Endothelial cell of umbilical vein (primary cell): ENCODE results near the gene TTC23L. TPM values are rescaled to one million over a fixed set of nuclear protein-coding genes. Genes with fewer than 3 reads are reported as not detected.
A peak's percentile ranks its signal among the peaks of the same experiment; 100 is the strongest.

Experiments
- BruUV-seq: library from RNA; stranded (reverse); fragments of 400-500 nt; replicated peaks from 2 replicates; lab custom pipeline; 2021; lab: Mats Ljungman, UMichigan
- CTCF ChIA-PET: fragments of 300-600, 350-600 bp; sonication (Branson Sonifier 250); formaldehyde crosslinking; loops from one replicate; lab custom pipeline; 2021; ENCODE audit warnings: antibody characterized with exemption, inconsistent platforms; lab: Charles Lee
- POLR2A ChIA-PET: fragments of 300-600, 350-600 bp; sonication (Branson Sonifier 250); formaldehyde crosslinking; loops from one replicate; lab custom pipeline; 2021; ENCODE audit warnings: antibody characterized with exemption, inconsistent platforms; lab: Charles Lee
- DNase-seq: peaks from one replicate; pipeline ENCODE4 v3.0.0-alpha.2; 2011; ENCODE audit warnings: low read depth, low spot score
- FAIRE-seq: peaks from 2 replicates; lab custom pipeline; 2011; peaks lifted over from hg19 to GRCh38; lab: Jason Lieb, UNC
- H2AFZ ChIP-seq: 2 replicates; pipeline ENCODE4 v1.6.0; 2012; ENCODE audit warnings: low read depth, low read length, control low read depth, inconsistent platforms
- H3K27ac ChIP-seq: 2 replicates; pipeline ENCODE4 v1.5.1; 2011; ENCODE audit warnings: low read depth, mild to moderate bottlenecking, control low read depth, low read length, moderate library complexity; ENCODE audit not compliant: insufficient read depth
- H3K27me3 ChIP-seq, 2 experiments: 2 replicates each; pipeline versions ENCODE4 v1.6.0 to v1.6.1; 2011; ENCODE audit warnings: low read length in 2 of 2, mixed read lengths in 1 of 2; ENCODE audit not compliant: control insufficient read depth in 2 of 2, insufficient read depth in 2 of 2
- H3K36me3 ChIP-seq, 2 experiments: 2 replicates in 1 of 2; 3 replicates in 1 of 2; pipeline ENCODE4 v1.5.1; 2011; ENCODE audit warnings: low read length in 2 of 2, mild to moderate bottlenecking in 1 of 2, moderate library complexity in 1 of 2; ENCODE audit not compliant: control insufficient read depth in 2 of 2, insufficient read depth in 2 of 2; ENCODE audit errors: extremely low read depth in 1 of 2
- H3K4me1 ChIP-seq: 3 replicates; pipeline ENCODE4 v1.5.1; 2011; ENCODE audit warnings: mild to moderate bottlenecking, low read length; ENCODE audit not compliant: control insufficient read depth, insufficient read depth; ENCODE audit errors: extremely low read depth
- H3K4me2 ChIP-seq: 2 replicates; pipeline ENCODE4 v1.6.1; 2011; ENCODE audit warnings: low read length, control low read depth, mixed read lengths; ENCODE audit not compliant: insufficient read depth
- H3K4me3 ChIP-seq, 3 experiments: fragments of 200-600 bp in 1 of 3; sonication (generic), shearing (Covaris generic) in 1 of 3; replicated peaks in 1 of 3; 2 replicates each; pipeline ENCODE4 v1.5.1; 2011 to 2016; ENCODE audit warnings: control low read depth in 3 of 3, low read length in 3 of 3, mild to moderate bottlenecking in 2 of 3, inconsistent platforms in 1 of 3, low read depth in 1 of 3, moderate library complexity in 1 of 3; ENCODE audit not compliant: insufficient read depth in 1 of 3
- H3K79me2 ChIP-seq: 2 replicates; pipeline ENCODE4 v1.6.0; 2012; ENCODE audit warnings: low read length, inconsistent platforms; ENCODE audit not compliant: control insufficient read depth, insufficient read depth
- H3K9ac ChIP-seq: replicated peaks from 2 replicates; pipeline ENCODE3; 2011; ENCODE audit warnings: low read length, control low read depth; ENCODE audit not compliant: insufficient read depth; ENCODE audit errors: extremely low read depth
- H3K9me1 ChIP-seq: replicated peaks from 3 replicates; pipeline ENCODE4 v1.6.0; 2011; ENCODE audit warnings: mild to moderate bottlenecking, low read length; ENCODE audit not compliant: control insufficient read depth, insufficient read depth; ENCODE audit errors: extremely low read depth
- H3K9me3 ChIP-seq: replicated peaks from 2 replicates; pipeline ENCODE4 v1.5.1; 2012; ENCODE audit warnings: low read length, inconsistent platforms; ENCODE audit not compliant: control insufficient read depth, insufficient read depth
- H4K20me1 ChIP-seq: replicated peaks from 2 replicates; pipeline ENCODE3; 2011; ENCODE audit warnings: mild to moderate bottlenecking, low read length; ENCODE audit not compliant: control insufficient read depth, insufficient read depth; ENCODE audit errors: extremely low read depth
- CTCF ChIP-seq, 2 donors: IDR thresholded peaks; 1 replicate in 1 of 2; 2 replicates in 1 of 2; pipeline ENCODE4 v1.5.1; 2011; ENCODE audit warnings: low read length in 2 of 2, mild to moderate bottlenecking in 2 of 2, moderate library complexity in 2 of 2, control low read depth in 1 of 2, inconsistent platforms in 1 of 2, low read depth in 1 of 2; ENCODE audit not compliant: insufficient read depth in 1 of 2; ENCODE audit errors: extremely low read depth in 1 of 2
- EZH2 ChIP-seq: IDR thresholded peaks from 2 replicates; pipeline ENCODE4 v1.6.1; 2012; ENCODE audit warnings: borderline replicate concordance, low read depth, mild to moderate bottlenecking, moderate library complexity, low read length, inconsistent platforms; ENCODE audit not compliant: severe bottlenecking
- FOS ChIP-seq: IDR thresholded peaks from 2 replicates; pipeline ENCODE4 v1.6.1; 2011; ENCODE audit warnings: mild to moderate bottlenecking, low read length, moderate library complexity, borderline replicate concordance; ENCODE audit not compliant: insufficient read depth
- GATA2 ChIP-seq: IDR thresholded peaks from 2 replicates; pipeline ENCODE4 v1.7.0; 2011; ENCODE audit warnings: low read depth, mild to moderate bottlenecking, moderate library complexity, mixed read lengths, low read length; ENCODE audit not compliant: insufficient read length, insufficient read depth
- JUN ChIP-seq: IDR thresholded peaks from 2 replicates; pipeline ENCODE4 v1.6.1; 2011; ENCODE audit warnings: borderline replicate concordance, low read depth; ENCODE audit not compliant: insufficient read length, insufficient read depth
- MAX ChIP-seq: IDR thresholded peaks from 2 replicates; pipeline ENCODE4 v1.6.1; 2011; ENCODE audit not compliant: insufficient read depth, insufficient read length
- MYC ChIP-seq: IDR thresholded peaks from one replicate; pipeline ENCODE4 v1.6.1; 2011; ENCODE audit warnings: mild to moderate bottlenecking, low read depth, low read length
- POLR2A ChIP-seq: IDR thresholded peaks from 2 replicates; pipeline ENCODE4 v1.6.1; 2012; ENCODE audit warnings: low read depth, mild to moderate bottlenecking, control low read depth, low read length
- POLR2AphosphoS5 ChIP-seq: IDR thresholded peaks from 2 replicates; pipeline ENCODE4 v1.6.1; 2012; ENCODE audit warnings: low read depth, mild to moderate bottlenecking, control low read depth, low read length, moderate library complexity; ENCODE audit not compliant: insufficient read depth
- dilution Hi-C: fragments of 300-500 bp; cut with MboI; formaldehyde crosslinking; loops from one replicate; pipeline ENCODE4 v1.15.0; 2019; ENCODE audit warnings: low sequenced_read_pairs; ENCODE audit not compliant: extremely low pct_ligation_motif_present
- intact Hi-C: fragments of 100-400 bp; cut with micrococcal nuclease; formaldehyde crosslinking; loops from one replicate; pipeline ENCODE4 v1.10.0; 2022
- polyA plus RNA-seq, 4 experiments: library from polyadenylated mRNA; depleted of rRNA in 3 of 4; stranded (reverse) in 3 of 4; unstranded in 1 of 4; fragments of >200 nt; gene quantifications; 2 replicates each; pipeline versions ENCODE4 v1.2.1 to v1.2.3, GENCODE V29; 2011 to 2012; ENCODE audit warnings: missing spikeins in 1 of 4
- total RNA-seq: library from RNA; stranded (reverse); gene quantifications from 2 replicates; pipeline ENCODE4 v1.2.3, GENCODE V29; 2021

The TTC23L gene
- total and polyA plus RNA-seq, 2 donors (not counting 3 experiments of a cell fraction or from before 2014, with no cell fraction given) = not detected

- no TSS peak for BruUV-seq
- H3K9me1 ChIP-seq = no peaks in the 10 kb centered on the region
- H4K20me1 ChIP-seq = no peaks in the 10 kb centered on the region
- H3K36me3 ChIP-seq = peaks cover 5 to 13% of the 10 kb centered on the region in 2 experiments
- DNase-seq (peak; percentile 98), FAIRE-seq (peak; percentile 84)
- peak within 1 kb of the TSS; percentile 86 for H3K9ac ChIP-seq
- no peaks in the 10 kb centered on the region for H3K27me3 ChIP-seq
- H3K27ac ChIP-seq = peak within 1 kb of the TSS; percentile 39
- no peak for TF ChIP-seq FOS
- no peak for TF ChIP-seq MYC
- TF ChIP-seq POLR2A = no peak
- TF ChIP-seq EZH2 = no peak
- TF ChIP-seq MAX = no peak
- no peak for TF ChIP-seq JUN
- no peak for TF ChIP-seq POLR2AphosphoS5
- TF ChIP-seq CTCF (IDR thresholded peaks at IDR 0.05; ENCODE audit: extremely low read depth in 1 of 2, insufficient read depth in 1 of 2, low read depth in 1 of 2, low read length in 2 of 2) = no peak
- TF ChIP-seq GATA2 = no peak
- ChIA-PET POLR2A (interaction anchor here (0.7 to 1.6 kb wide), 6 partner anchors 10 to 455 kb away, joined by 3 to 12 read pairs (median 3); partner anchors contain the start of genes BRIX1 and RAD1), CTCF (interaction anchor here (1.0 to 2.5 kb wide), 11 partner anchors 9 to 997 kb away, joined by 3 to 15 read pairs (median 4); partner anchors contain the start of genes BRIX1 and RAD1)
- dilution Hi-C loops = no loop called here
- peak within 1 kb of the TSS; percentile 50 to 98 (median 97) for H3K4me3 ChIP-seq
- intact Hi-C loops = loop anchor here (1.0 kb wide), 1 partner anchor 14 kb away; the partner anchor contains the start of genes BRIX1 and RAD1
- H2AFZ ChIP-seq = peak within 1 kb of the TSS; percentile 93
- H3K79me2 ChIP-seq = peaks cover 43% of the 10 kb centered on the region
- no peaks in the 10 kb centered on the region for H3K9me3 ChIP-seq
- H3K4me2 ChIP-seq = peak within 1 kb of the TSS; percentile 99
- H3K4me1 ChIP-seq = peaks cover 20% of the 10 kb centered on the region
These were observed 90.3 kb downstream of the TTC23L start, which contains the start of gene DNAJC21 for GRCh38 chr5:34929134-34929719. Gene DNAJC21, plus strand, starts transcription at chr5:34929559. Its CDS starts 261 bp downstream, at chr5:34929820.
